GM12873 (cell line): ENCODE measurements around the gene NT5C.
A peak's percentile ranks its signal among the peaks of the same experiment; 100 is the strongest.

Experiments used
- CTCF ChIP-seq: IDR thresholded peaks from 2 replicates; pipeline ENCODE4 v1.5.1; 2012; ENCODE audit warnings: low read depth, mild to moderate bottlenecking, moderate library complexity, low read length, control low read depth; ENCODE audit not compliant: insufficient read depth; ENCODE audit errors: missing control alignments

NT5C gene

GRCh38 chr17:75131278-75132017, at the start of gene NT5C:
Gene NT5C (minus strand): TSS chr17:75131742. CDS start chr17:75131707, 35 bp downstream.
- TF ChIP-seq CTCF: peak; percentile 74

DNA sequence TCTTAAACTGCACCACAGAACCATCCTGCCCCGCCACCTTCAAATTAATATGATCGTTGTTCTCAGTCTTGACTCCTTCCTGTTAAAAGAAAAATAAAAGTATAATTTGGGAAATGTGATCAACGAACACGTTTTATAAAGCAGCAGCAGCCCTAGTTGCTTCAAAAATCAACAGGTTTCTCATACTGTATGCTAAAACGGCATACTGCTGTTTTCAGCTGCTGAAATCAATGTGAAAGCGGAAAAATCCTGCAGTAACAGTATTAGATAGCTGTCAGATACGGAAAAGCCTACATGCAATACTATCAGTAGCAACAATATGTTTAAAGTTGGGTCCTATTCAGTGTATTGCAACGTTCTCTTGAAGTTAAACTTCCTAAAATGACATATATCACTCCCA, 49.6 kb upstream of the NT5C start:
- TF ChIP-seq CTCF: no peak

GRCh38 chr17:75178453-75178852, 46.9 kb upstream of the NT5C start:
- no peak for TF ChIP-seq CTCF

GRCh38 chr17:75176625-75177024, 45.1 kb upstream of the NT5C start:
- TF ChIP-seq CTCF: no peak

DNA sequence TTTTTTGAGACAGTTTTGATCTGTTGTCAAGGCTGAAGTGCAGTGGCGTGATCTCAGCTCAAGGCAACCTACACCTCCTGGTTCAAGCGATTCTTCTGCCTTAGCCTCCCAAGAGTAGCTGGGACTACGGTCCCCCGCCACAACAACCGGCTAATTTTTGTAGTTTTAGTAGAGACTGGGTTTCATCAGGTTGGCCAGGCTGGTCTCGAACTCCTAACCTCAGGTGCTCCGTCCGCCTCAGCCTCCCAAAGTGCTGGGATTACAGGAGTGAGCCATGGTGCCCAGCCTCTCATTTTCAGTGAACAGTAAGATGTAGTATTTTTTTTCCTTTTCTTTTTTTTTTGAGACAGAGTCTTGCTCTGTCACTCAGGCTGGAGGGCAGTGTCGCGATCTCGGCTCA, 43.5 kb upstream of the NT5C start:
- no peak for TF ChIP-seq CTCF

DNA sequence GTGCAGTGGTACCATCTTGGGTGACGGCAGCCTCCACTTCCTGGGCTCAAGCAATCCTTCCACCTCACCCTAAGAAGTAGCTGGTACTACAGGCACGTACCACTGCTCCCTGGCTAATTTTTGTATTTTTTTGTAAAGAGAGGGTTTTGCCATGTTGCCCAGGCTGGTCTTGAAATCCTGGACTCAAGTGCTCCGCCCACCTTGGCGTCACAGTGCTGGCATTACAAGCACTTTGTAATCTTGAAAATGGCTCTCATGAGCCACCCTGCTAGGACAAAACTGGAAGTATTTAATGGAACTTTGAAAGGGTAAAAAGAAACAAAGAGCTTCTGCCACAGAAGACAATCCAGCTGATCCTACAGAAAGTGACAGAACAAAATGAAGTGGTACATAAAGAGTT, 42.0 kb upstream of the NT5C start:
- no peak for TF ChIP-seq CTCF

DNA sequence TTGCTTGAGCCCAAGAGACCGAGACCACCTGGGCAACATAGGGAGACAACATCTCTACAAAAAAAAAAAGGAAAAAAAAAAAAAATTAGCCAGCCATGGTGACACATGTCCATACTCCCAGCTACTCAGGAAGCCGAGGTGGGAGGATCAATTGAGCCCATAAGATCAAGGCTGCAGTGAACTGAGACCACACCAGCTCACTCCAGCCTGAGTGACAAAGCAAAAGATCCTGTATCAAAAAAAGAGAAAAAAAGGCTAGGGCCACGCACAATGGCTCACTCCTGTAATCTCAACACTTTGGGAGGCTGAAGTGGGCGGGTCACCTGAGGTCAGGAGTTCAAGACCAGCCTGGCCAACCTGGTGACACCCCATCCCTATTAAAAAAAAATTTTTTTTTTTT, 37.5 kb upstream of the NT5C start:
- TF ChIP-seq CTCF: no peak

GRCh38 chr17:75163074-75163473, 31.5 kb upstream of the NT5C start:
- TF ChIP-seq CTCF: no peak
